Measurements from ENCODE around the gene ATE1.
"Not testable (repeated sequence)": the region's sequence is repeated elsewhere in the genome, so short reads cannot be mapped to it uniquely, and the experiment has no call there.

Gene ATE1

DNA sequence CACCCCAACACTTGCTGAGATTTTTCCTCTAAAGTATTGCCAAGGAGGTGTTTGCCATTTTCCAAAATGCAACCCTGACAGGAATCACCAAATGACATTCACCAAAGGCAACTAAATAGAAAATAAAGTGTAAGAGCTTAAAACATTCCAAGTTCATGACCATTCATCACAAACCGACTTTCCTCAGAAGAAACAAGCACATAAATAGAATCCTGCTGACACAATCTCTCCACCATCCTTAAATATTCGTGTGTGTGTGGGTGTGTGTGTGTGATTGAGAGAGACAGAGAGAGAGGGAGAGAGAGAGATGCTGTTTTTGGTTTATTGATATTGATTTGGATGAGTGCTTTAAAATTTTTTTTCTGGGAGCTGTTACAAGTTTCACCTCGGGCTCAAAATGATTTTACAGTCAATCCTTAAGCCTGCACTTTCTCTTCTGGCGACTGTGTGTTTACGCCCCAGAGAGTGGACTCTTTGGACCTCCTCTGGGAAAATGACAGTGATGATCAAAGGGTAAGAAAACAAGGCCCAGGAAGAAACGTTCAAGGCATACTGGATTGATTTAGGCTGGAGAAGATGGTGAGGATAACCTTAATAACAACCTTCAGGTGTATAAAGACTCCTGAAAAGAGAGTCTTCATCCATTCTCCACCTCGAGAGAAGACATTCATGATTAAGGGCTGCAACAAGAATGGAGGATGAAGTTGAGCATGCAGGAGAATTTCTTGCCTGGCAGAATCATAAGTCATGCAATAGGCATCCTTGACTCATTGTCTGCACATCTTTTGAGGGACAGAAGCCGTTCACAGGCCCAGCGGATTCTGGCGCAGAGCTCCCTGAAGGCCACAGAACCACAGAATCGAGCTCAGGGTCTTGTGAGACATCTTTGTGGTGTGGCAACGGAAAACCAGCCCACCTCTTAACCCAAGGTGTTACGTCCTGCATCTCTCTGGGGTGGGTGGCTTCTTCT is 225.2 kb downstream of the ATE1 start:
- Mint-ChIP-seq H3K36me3 (ENCODE audit: insufficient read depth) (no peaks in the 10 kb centered on the region), H3K9me3 (no peaks in the 10 kb centered on the region), H3K27me3 (peaks cover 40% of the 10 kb centered on the region), H3K4me1 (no peaks in the 10 kb centered on the region), H3K27ac (ENCODE audit: low read depth) (no peak overlapping the region), H3K4me3 (no peak overlapping the region)
- DNase-seq (ENCODE audit: low spot score in 2 of 2), result no peak
- no peak for ATAC-seq (replicated peaks; ENCODE audit: extremely low read depth, poor library complexity, severe bottlenecking)

DNA sequence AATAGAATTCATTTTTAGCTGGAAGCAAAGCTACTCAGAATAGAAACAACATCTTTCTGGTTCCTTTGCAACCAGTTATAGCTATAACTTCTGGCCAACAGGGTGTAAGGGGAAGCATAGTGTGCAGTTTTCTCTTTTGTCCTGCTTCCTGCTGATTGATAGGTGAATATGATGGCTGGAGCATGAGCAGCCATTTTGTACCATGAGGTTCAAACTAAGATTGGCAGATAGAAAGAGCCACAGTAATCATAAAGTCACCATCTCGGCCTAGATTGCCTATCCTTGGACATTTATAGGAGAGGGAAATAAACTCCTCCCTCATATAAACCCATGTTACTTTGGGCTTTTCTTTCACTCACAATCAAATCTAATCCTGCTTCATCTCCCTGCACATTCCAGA is 227.4 kb downstream of the ATE1 start:
- H3K27me3 Mint-ChIP-seq, result peaks cover 18% of the 10 kb centered on the region
- no peak overlapping the region for H3K27ac Mint-ChIP-seq (ENCODE audit: low read depth)
- no peaks in the 10 kb centered on the region for H3K36me3 Mint-ChIP-seq (ENCODE audit: insufficient read depth)
- no peak for ATAC-seq (replicated peaks; ENCODE audit: extremely low read depth, poor library complexity, severe bottlenecking)
- H3K4me1 Mint-ChIP-seq, result no peaks in the 10 kb centered on the region
- DNase-seq (ENCODE audit: low spot score in 2 of 2), result no peak
- H3K9me3 Mint-ChIP-seq, result no peaks in the 10 kb centered on the region
- no peak overlapping the region for H3K4me3 Mint-ChIP-seq

GRCh38 chr10:121699703-121700102 is 228.1 kb downstream of the ATE1 start:
- peaks cover 16% of the 10 kb centered on the region for H3K27me3 Mint-ChIP-seq
- DNase-seq (ENCODE audit: low spot score in 2 of 2); H3K36me3 Mint-ChIP-seq (ENCODE audit: insufficient read depth); H3K27ac Mint-ChIP-seq (ENCODE audit: low read depth); H3K4me3 Mint-ChIP-seq; H3K9me3 Mint-ChIP-seq; H3K4me1 Mint-ChIP-seq; ATAC-seq (replicated peaks; ENCODE audit: extremely low read depth, poor library complexity, severe bottlenecking): not testable (repeated sequence)

- no peaks in the 10 kb centered on the region for H3K36me3 Mint-ChIP-seq (ENCODE audit: insufficient read depth)
- H3K4me1 Mint-ChIP-seq, result no peaks in the 10 kb centered on the region
- DNase-seq (ENCODE audit: low spot score in 2 of 2) (no peak), ATAC-seq (replicated peaks; ENCODE audit: extremely low read depth, poor library complexity, severe bottlenecking) (no peak)
- H3K9me3 Mint-ChIP-seq, result no peaks in the 10 kb centered on the region
- H3K27me3 Mint-ChIP-seq, result peaks cover 16% of the 10 kb centered on the region
- peak overlapping the region; percentile 35 for H3K27ac Mint-ChIP-seq (ENCODE audit: low read depth)
- H3K4me3 Mint-ChIP-seq, result no peak overlapping the region
Measured at GRCh38 chr10:121698902-121699301, 228.9 kb downstream of the ATE1 start.

DNA sequence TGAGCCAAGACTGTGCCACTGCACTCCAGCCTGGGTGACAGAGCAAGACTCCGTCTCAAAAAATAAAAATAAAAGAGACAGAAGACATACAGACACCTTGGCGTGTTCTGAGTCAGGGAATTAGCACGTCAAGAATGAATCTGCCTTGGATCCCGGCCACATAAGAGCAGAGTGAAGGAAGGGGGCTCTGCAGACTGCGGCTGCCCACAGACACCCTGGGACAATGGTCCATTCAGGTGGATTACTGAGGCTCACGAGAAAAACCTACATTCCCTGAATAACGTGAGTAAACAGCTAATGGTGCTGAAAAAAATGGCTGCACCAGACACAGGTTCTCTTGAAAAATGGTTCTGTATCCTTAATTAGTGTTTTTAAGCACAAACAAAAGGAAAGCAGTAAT is 229.5 kb downstream of the ATE1 start:
- H3K4me1 Mint-ChIP-seq, result no peaks in the 10 kb centered on the region
- peaks cover 16% of the 10 kb centered on the region for H3K27me3 Mint-ChIP-seq
- no peaks in the 10 kb centered on the region for H3K9me3 Mint-ChIP-seq
- H3K36me3 Mint-ChIP-seq (ENCODE audit: insufficient read depth), result no peaks in the 10 kb centered on the region
- ATAC-seq (replicated peaks; ENCODE audit: extremely low read depth, poor library complexity, severe bottlenecking) (no peak), DNase-seq (ENCODE audit: low spot score in 2 of 2) (no peak)
- no peak overlapping the region for H3K4me3 Mint-ChIP-seq
- no peak overlapping the region for H3K27ac Mint-ChIP-seq (ENCODE audit: low read depth)

DNA sequence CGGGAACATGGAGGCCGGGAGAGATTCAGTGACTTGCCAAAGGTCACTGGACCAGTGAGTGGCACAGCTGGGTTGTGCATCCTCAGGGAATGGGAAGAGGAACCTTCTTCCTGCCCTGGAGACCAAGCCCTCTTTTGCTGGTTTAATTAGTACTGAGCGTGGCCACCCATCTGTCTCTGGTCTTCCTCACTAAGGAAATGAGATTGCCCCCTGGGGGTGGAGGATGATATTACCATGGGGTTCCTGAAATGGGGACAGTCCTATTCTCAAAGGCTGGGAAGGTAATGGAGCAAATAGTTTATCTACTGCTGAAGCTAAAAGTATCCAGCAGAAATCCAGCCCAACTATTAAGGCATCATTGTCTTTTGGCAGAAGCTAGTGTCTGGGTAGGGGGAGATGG is 231.0 kb downstream of the ATE1 start:
- no peaks in the 10 kb centered on the region for H3K9me3 Mint-ChIP-seq
- no peak overlapping the region for H3K4me3 Mint-ChIP-seq
- no peaks in the 10 kb centered on the region for H3K4me1 Mint-ChIP-seq
- H3K27ac Mint-ChIP-seq (ENCODE audit: low read depth), result no peak overlapping the region
- peaks cover 13% of the 10 kb centered on the region for H3K27me3 Mint-ChIP-seq
- ATAC-seq (replicated peaks; ENCODE audit: extremely low read depth, poor library complexity, severe bottlenecking), result no peak
- no peak for DNase-seq (ENCODE audit: low spot score in 2 of 2)
- H3K36me3 Mint-ChIP-seq (ENCODE audit: insufficient read depth), result no peaks in the 10 kb centered on the region

DNA sequence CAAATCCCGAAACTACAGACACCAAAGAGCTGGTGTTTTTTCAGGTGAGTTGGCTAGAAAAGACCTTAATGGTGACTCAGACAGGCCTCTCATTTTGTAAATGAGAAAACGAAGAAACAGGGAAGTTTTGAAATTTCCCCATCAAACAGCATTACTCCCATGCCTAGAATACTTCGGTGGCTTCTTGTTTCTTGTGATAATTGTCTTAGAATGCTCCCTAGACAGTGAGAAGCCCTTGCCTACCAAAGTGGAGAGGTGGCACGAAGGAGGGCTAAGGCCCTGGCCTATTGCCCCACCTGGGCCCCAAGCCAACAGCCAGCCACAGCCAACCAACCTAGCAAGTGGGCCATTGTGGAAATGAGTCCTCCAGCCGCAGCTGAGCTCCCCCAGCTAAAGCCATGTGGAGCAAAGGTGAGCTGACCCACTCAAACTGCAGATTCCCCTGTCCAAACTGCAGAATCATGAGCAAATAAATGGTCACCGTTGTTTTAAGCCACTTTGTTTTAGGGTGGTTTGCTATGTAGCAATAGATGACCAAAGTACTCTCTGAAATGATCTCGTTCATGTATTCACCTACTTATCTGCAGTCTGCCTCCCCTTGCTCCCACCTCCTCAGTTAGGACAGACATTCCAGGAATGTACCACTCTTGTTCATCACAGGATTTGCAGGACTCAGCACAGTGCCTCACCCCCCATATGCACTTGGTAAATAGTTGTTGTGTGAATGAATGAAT is 231.9 kb downstream of the ATE1 start:
- no peaks in the 10 kb centered on the region for H3K9me3 Mint-ChIP-seq
- no peak overlapping the region for H3K27ac Mint-ChIP-seq (ENCODE audit: low read depth)
- H3K27me3 Mint-ChIP-seq, result peaks cover 3% of the 10 kb centered on the region
- no peak overlapping the region for H3K4me3 Mint-ChIP-seq
- DNase-seq (ENCODE audit: low spot score in 2 of 2) (no peak), ATAC-seq (replicated peaks; ENCODE audit: extremely low read depth, poor library complexity, severe bottlenecking) (no peak)
- no peaks in the 10 kb centered on the region for H3K4me1 Mint-ChIP-seq
- no peaks in the 10 kb centered on the region for H3K36me3 Mint-ChIP-seq (ENCODE audit: insufficient read depth)

DNA sequence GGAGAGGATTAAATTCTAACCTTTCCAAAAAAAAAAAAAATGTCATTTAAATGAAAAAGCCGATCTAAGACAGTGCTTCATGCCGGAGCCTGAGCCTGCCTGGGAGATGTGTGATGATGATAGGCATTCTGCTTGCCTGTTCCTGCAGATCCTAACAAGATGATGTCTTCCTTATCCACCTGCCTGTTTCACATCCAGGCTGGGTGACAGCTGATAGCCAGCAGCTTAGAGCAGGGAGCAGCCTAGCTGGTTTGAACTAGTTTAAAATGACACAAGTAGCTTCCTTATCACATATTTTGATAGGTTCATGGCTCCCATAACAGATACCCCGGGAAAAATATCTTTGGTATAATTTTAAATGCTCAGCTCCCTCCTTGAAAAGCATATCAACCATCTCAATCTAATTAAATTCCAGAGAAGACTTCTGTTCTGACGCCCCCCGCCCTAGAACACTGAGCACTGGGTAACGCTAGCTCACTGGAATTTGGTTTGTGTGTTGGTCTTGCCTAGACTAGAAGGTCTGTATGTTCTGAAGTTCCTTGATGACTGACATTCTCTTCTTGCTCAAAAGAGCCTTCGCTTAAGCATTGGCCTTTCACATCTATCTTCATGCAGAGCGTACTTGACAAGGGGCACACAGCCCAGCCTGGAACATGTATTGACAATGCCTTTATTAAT is 232.7 kb downstream of the ATE1 start:
- no peaks in the 10 kb centered on the region for H3K4me1 Mint-ChIP-seq
- ATAC-seq (replicated peaks; ENCODE audit: extremely low read depth, poor library complexity, severe bottlenecking), result no peak

GRCh38 chr10:121694327-121694965 is 233.4 kb downstream of the ATE1 start:
- no peaks in the 10 kb centered on the region for H3K36me3 Mint-ChIP-seq (ENCODE audit: insufficient read depth)
- ATAC-seq (replicated peaks; ENCODE audit: extremely low read depth, poor library complexity, severe bottlenecking), result no peak

More for the DNA sequence above, 232.7 kb downstream of the ATE1 start:
- no peaks in the 10 kb centered on the region for H3K9me3 Mint-ChIP-seq
- no peaks in the 10 kb centered on the region for H3K36me3 Mint-ChIP-seq (ENCODE audit: insufficient read depth)
- no peak overlapping the region for H3K4me3 Mint-ChIP-seq
- DNase-seq (ENCODE audit: low spot score in 2 of 2), result no peak
- H3K27me3 Mint-ChIP-seq, result no peaks in the 10 kb centered on the region
- H3K27ac Mint-ChIP-seq (ENCODE audit: low read depth), result no peak overlapping the region

DNA sequence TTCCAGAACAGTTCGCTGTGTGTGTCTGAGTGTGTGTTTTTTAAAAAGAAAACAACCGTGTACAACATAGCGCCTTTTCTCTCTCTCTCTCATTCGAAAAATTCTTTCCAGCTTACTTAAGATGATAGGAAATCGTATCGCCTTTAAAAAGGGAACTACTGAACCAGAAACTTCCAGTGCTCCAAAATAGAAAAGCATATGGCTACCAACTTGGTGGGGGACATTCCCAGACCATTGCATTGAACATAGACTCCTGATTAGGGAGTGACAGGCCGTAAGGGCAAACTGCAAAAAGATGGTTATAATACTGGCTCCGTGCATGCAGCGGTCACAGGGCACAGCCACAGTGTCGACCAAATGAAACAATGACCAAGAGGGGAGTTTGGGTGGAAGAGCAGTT is 235.2 kb downstream of the ATE1 start:
- H3K27ac Mint-ChIP-seq (ENCODE audit: low read depth), result no peak overlapping the region
- H3K9me3 Mint-ChIP-seq, result no peaks in the 10 kb centered on the region
- ATAC-seq (replicated peaks; ENCODE audit: extremely low read depth, poor library complexity, severe bottlenecking) (no peak), DNase-seq (ENCODE audit: low spot score in 2 of 2) (no peak)
- peaks cover 19% of the 10 kb centered on the region for H3K27me3 Mint-ChIP-seq
- no peaks in the 10 kb centered on the region for H3K4me1 Mint-ChIP-seq
- no peaks in the 10 kb centered on the region for H3K36me3 Mint-ChIP-seq (ENCODE audit: insufficient read depth)
- no peak overlapping the region for H3K4me3 Mint-ChIP-seq

More at GRCh38 chr10:121694327-121694965, 233.4 kb downstream of the ATE1 start:
- H3K4me1 Mint-ChIP-seq, result no peaks in the 10 kb centered on the region
- H3K27ac Mint-ChIP-seq (ENCODE audit: low read depth), result no peak overlapping the region
- peaks cover under 1% of the 10 kb centered on the region for H3K27me3 Mint-ChIP-seq
- DNase-seq (ENCODE audit: low spot score in 2 of 2), result no peak
- H3K4me3 Mint-ChIP-seq, result no peak overlapping the region
- no peaks in the 10 kb centered on the region for H3K9me3 Mint-ChIP-seq

DNA sequence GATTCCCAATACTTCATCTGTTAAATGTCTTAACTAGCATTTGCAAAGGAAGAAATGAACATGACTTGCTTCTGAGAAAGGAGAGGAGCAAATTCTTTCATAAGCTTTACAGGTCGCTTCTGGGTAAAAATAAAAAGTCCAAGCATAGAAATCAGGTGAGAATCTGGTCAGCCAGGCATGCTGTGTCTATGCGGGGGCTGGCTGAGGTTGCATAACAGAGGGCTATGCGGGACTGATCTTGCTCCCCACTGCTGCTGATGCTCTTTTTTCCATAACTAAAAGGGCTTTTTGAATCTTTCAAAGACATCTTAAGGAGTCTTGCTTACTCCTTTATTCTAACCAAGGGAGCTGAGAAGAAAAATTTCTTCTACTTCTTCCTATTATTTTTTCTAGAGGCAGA is 236.9 kb downstream of the ATE1 start:
- ATAC-seq (replicated peaks; ENCODE audit: extremely low read depth, poor library complexity, severe bottlenecking), result no peak

More for the DNA sequence above, 236.9 kb downstream of the ATE1 start:
- Mint-ChIP-seq H3K4me1 (no peaks in the 10 kb centered on the region), H3K27ac (ENCODE audit: low read depth) (no peak overlapping the region), H3K9me3 (no peaks in the 10 kb centered on the region), H3K36me3 (ENCODE audit: insufficient read depth) (no peaks in the 10 kb centered on the region), H3K27me3 (peaks cover 28% of the 10 kb centered on the region), H3K4me3 (no peak overlapping the region)
- DNase-seq (ENCODE audit: low spot score in 2 of 2), result no peak
